Mucosa of stomach (tissue), 1 donor: Measurements from ENCODE around the gene NXF3.
"Not testable (repeated sequence)": the region's sequence is repeated elsewhere in the genome, so short reads cannot be mapped to it uniquely, and the experiment has no call there.

Source experiments
- H3K27me3 ChIP-seq: one replicate; pipeline ENCODE4 v1.7.0; 2013; ENCODE audit warnings: mild to moderate bottlenecking, low read length; ENCODE audit not compliant: control insufficient read depth, insufficient read depth
- H3K36me3 ChIP-seq: one replicate; pipeline ENCODE4 v1.7.0; 2013; ENCODE audit warnings: low read length; ENCODE audit not compliant: control insufficient read depth, insufficient read depth
- H3K4me1 ChIP-seq: one replicate; pipeline ENCODE4 v1.7.0; 2013; ENCODE audit warnings: mild to moderate bottlenecking, low read length; ENCODE audit not compliant: control insufficient read depth, insufficient read depth
- H3K4me3 ChIP-seq: one replicate; pipeline ENCODE4 v1.7.0; 2013; ENCODE audit warnings: low read length
- H3K9ac ChIP-seq: one replicate; pipeline ENCODE4 v1.7.0; 2013; ENCODE audit warnings: mild to moderate bottlenecking, low read length, moderate library complexity
- H3K9me3 ChIP-seq: one replicate; pipeline ENCODE4 v1.7.0; 2013; ENCODE audit warnings: mild to moderate bottlenecking, low read length, moderate library complexity; ENCODE audit not compliant: control insufficient read depth
- donor health status: Pancreatic carcinoma.

NXF3 gene, protein sequence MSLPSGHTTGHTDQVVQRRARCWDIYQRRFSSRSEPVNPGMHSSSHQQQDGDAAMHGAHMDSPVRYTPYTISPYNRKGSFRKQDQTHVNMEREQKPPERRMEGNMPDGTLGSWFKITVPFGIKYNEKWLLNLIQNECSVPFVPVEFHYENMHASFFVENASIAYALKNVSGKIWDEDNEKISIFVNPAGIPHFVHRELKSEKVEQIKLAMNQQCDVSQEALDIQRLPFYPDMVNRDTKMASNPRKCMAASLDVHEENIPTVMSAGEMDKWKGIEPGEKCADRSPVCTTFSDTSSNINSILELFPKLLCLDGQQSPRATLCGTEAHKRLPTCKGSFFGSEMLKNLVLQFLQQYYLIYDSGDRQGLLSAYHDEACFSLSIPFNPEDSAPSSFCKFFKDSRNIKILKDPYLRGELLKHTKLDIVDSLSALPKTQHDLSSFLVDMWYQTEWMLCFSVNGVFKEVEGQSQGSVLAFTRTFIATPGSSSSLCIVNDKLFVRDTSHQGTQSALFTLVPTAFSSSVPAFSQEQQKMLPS

GRCh38 chrX:103092942-103093341, at the start of gene NXF3:
Gene NXF3 (minus strand): TSS chrX:103093143. CDS start chrX:103093023, 120 bp downstream.
- no peaks in the 10 kb centered on the region for H3K4me1 ChIP-seq
- no peaks in the 10 kb centered on the region for H3K27me3 ChIP-seq
- no peak within 1 kb of the TSS for H3K4me3 ChIP-seq
- no peaks in the 10 kb centered on the region for H3K9me3 ChIP-seq
- no peaks in the 10 kb centered on the region for H3K36me3 ChIP-seq
- no peak within 1 kb of the TSS for H3K9ac ChIP-seq

DNA sequence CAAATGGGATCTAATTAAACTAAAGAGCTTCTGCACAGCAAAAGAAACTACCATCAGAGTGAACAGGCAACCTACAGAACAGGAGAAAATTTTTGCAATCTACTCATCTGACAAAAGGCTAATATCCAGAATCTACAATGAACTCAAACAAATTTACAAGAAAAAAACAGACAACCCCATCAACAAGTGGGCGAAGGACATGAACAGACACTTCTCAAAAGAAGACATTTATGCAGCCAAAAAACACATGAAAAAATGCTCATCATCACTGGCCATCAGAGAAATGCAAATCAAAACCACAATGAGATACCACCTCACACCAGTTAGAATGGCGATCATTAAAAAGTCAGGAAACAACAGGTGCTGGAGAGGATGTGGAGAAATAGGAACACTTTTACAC, 43.6 kb upstream of the NXF3 start:
- H3K9ac ChIP-seq, H3K4me3 ChIP-seq, H3K27me3 ChIP-seq, H3K9me3 ChIP-seq, H3K4me1 ChIP-seq, H3K36me3 ChIP-seq: not testable (repeated sequence)

DNA sequence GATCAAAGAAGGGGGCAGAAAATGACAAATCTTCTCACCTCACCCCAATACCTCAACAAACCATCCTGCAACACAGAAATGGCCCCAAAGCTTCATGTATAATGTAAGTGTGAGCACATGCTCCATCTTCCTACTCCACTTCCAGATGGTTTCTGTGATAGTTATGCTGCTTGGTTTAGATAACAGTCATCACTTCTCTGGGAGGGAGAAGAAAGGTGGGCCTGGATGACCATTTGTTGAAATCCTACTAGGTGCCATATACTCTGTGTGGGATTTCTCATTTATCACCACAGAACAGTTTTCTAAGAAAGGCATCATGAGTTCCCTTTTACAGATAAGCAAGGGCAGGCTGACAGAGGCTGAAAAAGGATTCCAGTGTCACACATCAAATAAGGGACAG, 31.3 kb upstream of the NXF3 start:
- Histone ChIP-seq H3K4me3 (no peak overlapping the region), H3K4me1 (no peaks in the 10 kb centered on the region), H3K9me3 (no peaks in the 10 kb centered on the region), H3K27me3 (no peaks in the 10 kb centered on the region), H3K36me3 (no peaks in the 10 kb centered on the region), H3K9ac (no peak overlapping the region)

DNA sequence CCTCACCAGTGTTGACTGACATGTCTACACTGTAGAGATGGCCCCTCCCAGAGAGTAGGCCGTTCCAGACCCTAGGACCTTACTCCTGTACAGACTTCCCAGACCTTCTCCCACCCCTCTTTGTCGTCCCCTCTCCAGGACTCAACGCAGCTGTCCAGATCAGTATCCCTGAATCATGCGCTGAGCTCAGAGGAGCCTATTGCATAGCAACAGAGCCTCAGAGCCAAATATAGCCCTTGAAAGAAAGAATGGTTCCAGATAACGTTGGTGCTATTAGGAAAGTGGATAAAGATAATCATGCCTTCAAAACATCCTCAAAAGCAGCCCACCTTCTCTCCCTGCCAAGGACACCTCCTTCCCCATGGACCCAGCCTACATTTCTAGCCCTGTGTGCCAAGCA, 27.8 kb upstream of the NXF3 start:
- Histone ChIP-seq H3K9me3 (no peaks in the 10 kb centered on the region), H3K9ac (no peak overlapping the region), H3K4me3 (no peak overlapping the region), H3K36me3 (no peaks in the 10 kb centered on the region), H3K27me3 (no peaks in the 10 kb centered on the region), H3K4me1 (no peaks in the 10 kb centered on the region)

DNA sequence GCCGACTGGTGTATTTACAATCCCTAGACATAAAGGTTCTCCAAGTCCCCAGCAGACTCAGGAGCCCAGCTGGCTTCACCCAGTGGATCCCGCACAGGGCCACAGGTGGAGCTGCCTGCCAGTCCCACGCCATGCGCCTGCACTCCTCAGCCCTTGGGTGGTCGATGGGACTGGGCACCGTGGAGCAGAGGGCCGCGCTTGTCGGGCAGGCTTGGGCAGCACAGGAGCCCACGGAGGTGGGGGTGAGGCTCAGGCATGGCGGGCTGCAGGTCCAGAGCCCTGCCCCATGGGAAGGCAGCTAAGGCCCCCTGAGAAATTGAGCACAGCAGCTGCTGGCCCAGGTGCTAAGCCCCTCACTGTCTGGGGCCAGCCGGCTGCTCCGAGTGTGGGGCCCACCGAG, 24.0 kb upstream of the NXF3 start:
- H3K4me3 ChIP-seq, H3K36me3 ChIP-seq, H3K9ac ChIP-seq, H3K27me3 ChIP-seq, H3K9me3 ChIP-seq, H3K4me1 ChIP-seq: not testable (repeated sequence)

DNA sequence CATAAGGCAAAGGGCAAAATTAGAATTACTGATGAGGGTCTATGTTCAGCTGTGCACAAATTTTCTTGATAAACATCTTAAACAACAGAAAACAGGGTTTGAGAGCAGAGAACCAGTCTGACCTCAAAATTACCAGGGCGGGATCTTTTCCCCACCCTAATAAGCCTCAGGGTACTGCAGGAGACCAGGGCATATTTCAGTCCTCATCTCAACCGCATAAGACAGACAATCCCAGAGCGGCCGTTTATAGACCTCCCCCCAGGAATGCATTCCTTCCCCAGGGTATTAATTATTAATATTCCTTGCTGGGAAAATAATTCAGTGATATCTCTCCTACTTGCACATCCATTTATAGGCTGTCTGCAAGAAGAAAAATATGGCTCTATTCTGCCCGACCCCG, 16.6 kb upstream of the NXF3 start:
- not testable (repeated sequence) for H3K9ac ChIP-seq, H3K36me3 ChIP-seq, H3K4me1 ChIP-seq, H3K27me3 ChIP-seq, H3K9me3 ChIP-seq, H3K4me3 ChIP-seq

GRCh38 chrX:103107836-103108235, 14.9 kb upstream of the NXF3 start:
- no peak overlapping the region for H3K4me3 ChIP-seq
- no peaks in the 10 kb centered on the region for H3K36me3 ChIP-seq
- H3K9me3 ChIP-seq = no peaks in the 10 kb centered on the region
- no peak overlapping the region for H3K9ac ChIP-seq
- H3K4me1 ChIP-seq = no peaks in the 10 kb centered on the region
- H3K27me3 ChIP-seq = no peaks in the 10 kb centered on the region

- H3K9ac ChIP-seq, H3K36me3 ChIP-seq, H3K9me3 ChIP-seq, H3K4me3 ChIP-seq, H3K27me3 ChIP-seq, H3K4me1 ChIP-seq: not testable (repeated sequence)
Observed at GRCh38 chrX:103107227-103107737, 14.3 kb upstream of the NXF3 start.

- H3K27me3 ChIP-seq, H3K9me3 ChIP-seq, H3K4me3 ChIP-seq, H3K4me1 ChIP-seq, H3K9ac ChIP-seq, H3K36me3 ChIP-seq: not testable (repeated sequence)
Observed at GRCh38 chrX:103104370-103104769, 11.4 kb upstream of the NXF3 start.

DNA sequence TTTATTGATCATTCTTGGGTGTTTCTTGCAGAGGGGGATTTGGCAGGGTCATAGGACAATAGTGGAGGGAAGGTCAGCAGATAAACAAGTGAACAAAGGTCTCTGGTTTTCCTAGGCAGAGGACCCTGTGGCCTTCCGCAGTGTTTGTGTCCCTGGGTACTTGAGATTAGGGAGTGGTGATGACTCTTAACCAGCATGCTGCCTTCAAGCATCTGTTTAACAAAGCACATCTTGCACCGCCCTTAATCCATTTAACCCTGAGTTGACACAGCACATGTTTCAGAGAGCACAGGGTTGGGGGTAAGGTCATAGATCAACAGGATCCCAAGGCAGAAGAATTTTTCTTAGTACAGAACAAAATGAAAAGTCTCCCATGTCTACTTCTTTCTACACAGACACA, 10.9 kb upstream of the NXF3 start:
- not testable (repeated sequence) for H3K9ac ChIP-seq, H3K4me3 ChIP-seq, H3K27me3 ChIP-seq, H3K36me3 ChIP-seq, H3K9me3 ChIP-seq, H3K4me1 ChIP-seq

DNA sequence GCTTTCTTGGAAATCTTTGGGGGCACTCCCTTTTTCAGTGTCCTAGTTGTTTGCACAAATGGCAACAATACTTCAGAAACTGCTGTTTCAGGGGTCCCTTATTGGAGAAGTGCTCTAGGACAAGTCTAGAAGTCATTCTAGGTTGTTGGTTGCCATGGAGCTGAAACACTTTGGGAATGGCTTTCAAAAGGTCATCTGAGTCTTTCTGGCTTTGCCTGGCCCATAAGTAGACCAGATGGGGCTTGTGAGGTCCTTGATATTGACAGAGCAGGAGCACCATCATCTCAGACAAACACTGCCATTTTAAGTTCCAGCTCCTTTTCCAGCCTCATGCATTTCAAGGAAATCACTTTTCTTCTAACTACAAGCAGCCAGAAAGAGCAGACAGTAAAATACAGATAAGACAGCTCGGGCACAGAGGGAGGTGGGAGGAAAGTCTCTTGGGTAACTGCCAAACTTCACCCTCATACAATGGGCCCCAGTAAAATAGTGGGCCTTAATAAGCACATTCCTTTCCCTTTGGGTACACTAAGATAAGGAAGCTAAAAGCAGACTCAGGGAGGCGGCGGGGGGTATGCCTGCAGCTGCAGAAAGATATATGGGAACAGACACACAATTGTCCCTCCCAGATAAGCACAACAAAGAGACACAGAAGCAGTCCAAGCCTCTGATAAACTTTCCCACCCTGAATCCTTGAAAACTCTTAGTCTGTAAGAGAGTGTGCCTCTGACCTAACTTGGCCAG, 8.5 kb upstream of the NXF3 start:
- H3K9ac ChIP-seq = no peak overlapping the region
- no peaks in the 10 kb centered on the region for H3K4me1 ChIP-seq
- H3K9me3 ChIP-seq = no peaks in the 10 kb centered on the region
- no peak overlapping the region for H3K4me3 ChIP-seq
- no peaks in the 10 kb centered on the region for H3K36me3 ChIP-seq
- H3K27me3 ChIP-seq = no peaks in the 10 kb centered on the region

DNA sequence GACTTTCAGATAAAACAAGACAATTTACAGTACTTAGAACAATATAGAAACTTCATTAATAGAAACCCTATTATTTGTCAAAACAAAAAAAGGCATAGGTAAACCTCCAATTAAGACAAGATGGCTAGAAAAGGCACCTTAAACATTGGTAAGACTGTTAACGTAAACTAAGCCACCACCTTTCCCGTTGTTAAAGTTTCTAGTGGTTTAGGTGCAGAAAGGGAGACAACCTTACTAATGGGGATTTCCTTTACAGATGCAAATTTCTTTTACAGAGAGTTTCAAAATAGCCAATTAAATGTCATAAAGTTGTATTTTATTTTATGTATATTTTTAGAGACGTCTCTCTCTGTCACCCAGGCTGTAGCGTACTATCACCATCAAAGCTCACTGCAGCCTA, 7.5 kb upstream of the NXF3 start:
- H3K9ac ChIP-seq = no peak overlapping the region
- H3K4me1 ChIP-seq = no peaks in the 10 kb centered on the region
- H3K36me3 ChIP-seq = no peaks in the 10 kb centered on the region
- H3K9me3 ChIP-seq = no peaks in the 10 kb centered on the region
- no peaks in the 10 kb centered on the region for H3K27me3 ChIP-seq
- H3K4me3 ChIP-seq = no peak overlapping the region
